ENCODE data around the gene KCNMB2.

The KCNMB2 gene

DNA sequence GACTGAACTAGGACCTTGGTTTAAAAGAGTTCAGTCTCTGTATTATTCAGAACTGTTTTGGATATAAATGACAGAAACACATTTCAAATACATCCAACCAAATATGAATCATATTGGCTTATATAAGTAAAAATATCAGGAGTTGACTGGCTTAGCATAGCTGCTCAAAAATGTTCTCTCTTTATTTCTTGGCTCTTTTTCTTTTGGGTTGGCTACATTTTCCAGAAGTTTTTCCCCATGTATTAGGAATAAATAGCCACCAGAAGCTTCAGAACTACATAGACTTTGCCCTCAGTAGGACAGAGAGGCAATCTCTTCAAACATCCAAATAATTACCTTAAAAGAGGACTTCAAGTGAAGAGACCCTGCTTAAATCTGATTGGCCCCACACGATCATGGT, 32.7 kb downstream of the KCNMB2 start:
- Mint-ChIP-seq H3K4me1 (no peaks in the 10 kb centered on the region), H3K9me3 (no peaks in the 10 kb centered on the region), H3K27ac (no peak overlapping the region), H3K4me3 (no peak overlapping the region), H3K36me3 (no peaks in the 10 kb centered on the region), H3K27me3 (peaks cover 5% of the 10 kb centered on the region)
- no peak for ATAC-seq (ENCODE audit: low read depth)
- no peak for DNase-seq (ENCODE audit: low spot score in 2 of 2)

DNA sequence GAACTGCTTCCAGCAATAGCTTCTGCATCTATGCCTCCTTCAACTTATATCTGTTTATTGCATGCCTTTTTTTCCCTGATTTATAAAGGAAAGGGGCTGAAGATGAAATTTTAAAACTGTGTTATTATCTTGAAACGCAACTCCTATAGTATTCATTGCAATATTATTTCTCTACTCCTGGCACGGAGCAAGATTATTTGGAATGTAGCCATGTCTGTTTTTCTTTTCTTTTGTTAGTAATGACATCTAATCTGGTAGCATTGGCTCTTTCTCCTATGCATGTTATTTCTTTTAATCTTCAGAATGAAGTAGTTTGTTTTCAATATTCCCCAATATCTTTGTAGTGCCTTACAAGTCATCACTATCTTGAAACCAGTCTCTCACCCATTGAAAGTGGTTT, 33.6 kb downstream of the KCNMB2 start:
- Mint-ChIP-seq H3K4me3 (no peak overlapping the region), H3K36me3 (no peaks in the 10 kb centered on the region), H3K27me3 (peaks cover 7% of the 10 kb centered on the region), H3K27ac (no peak overlapping the region), H3K4me1 (no peaks in the 10 kb centered on the region), H3K9me3 (no peaks in the 10 kb centered on the region)
- DNase-seq (ENCODE audit: low spot score in 2 of 2) = no peak
- no peak for ATAC-seq (ENCODE audit: low read depth)

DNA sequence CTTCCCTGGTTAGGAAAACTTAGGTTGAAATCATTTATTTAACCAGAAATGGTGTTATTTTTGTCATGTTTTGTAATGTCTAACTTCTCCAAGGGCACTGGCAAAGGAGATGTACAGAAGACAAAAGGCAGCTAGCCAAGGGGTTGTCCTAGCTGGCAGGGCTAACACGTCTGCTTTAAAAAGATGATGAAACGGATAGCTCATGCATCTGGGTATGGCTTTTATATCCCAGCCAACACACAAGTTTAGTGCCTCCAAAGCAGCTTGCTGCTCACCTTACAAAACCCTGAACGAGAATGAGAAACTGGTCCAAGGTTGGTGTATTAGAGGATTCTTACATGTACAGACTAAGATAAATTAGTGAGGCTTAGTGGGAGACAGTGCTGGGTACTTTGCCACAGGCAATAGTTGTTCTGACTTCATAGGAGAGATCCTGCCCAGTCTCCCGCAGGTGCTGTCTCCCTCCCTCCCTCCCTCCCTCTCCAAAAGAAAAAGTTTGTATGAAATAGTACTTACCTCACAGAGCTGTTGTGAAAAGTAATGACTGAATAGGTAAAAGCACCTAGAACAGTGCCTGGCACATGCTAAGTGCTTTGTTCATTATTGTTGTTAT, 47.8 kb downstream of the KCNMB2 start:
- Mint-ChIP-seq H3K4me3 (no peak overlapping the region), H3K4me1 (no peaks in the 10 kb centered on the region), H3K36me3 (no peaks in the 10 kb centered on the region), H3K27ac (no peak overlapping the region), H3K9me3 (peaks cover 6% of the 10 kb centered on the region), H3K27me3 (no peaks in the 10 kb centered on the region)
- DNase-seq (ENCODE audit: low spot score in 2 of 2) = no peak
- no peak for ATAC-seq (ENCODE audit: low read depth)

DNA sequence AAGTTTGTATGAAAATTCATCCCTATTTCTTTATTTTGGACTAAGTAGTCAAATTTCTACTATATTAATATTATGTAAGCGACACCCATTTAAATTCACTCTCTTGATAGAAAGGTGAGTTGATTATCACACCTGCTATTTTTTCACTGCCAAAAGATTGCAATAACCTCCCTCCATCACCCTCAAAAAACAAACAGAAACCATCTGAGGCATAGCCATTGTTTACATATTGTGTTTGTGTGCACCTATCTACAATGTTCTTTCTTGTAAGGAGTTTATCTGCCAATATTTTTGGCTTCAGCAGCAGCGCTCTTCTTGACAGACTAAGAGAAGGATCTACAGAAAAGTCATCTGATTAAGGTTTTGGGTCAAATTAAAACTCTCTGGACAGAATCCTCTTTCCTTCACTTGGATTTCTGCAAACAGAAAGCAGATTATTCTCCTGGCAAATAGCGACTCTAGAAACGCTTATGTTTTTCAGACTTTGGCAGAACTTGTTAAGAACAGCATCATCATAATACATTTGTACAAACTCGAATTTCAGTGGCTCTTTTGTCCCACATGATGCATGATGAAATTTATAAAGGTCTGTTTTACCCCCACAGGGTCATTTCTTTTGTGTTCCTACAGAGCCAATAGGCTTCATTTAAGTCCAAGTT, 48.6 kb downstream of the KCNMB2 start:
- H3K27ac Mint-ChIP-seq = no peak overlapping the region
- no peaks in the 10 kb centered on the region for H3K27me3 Mint-ChIP-seq
- no peaks in the 10 kb centered on the region for H3K4me1 Mint-ChIP-seq
- DNase-seq (ENCODE audit: low spot score in 2 of 2) (no peak), ATAC-seq (ENCODE audit: low read depth) (no peak)
- no peaks in the 10 kb centered on the region for H3K36me3 Mint-ChIP-seq
- peaks cover 2% of the 10 kb centered on the region for H3K9me3 Mint-ChIP-seq
- H3K4me3 Mint-ChIP-seq = no peak overlapping the region

DNA sequence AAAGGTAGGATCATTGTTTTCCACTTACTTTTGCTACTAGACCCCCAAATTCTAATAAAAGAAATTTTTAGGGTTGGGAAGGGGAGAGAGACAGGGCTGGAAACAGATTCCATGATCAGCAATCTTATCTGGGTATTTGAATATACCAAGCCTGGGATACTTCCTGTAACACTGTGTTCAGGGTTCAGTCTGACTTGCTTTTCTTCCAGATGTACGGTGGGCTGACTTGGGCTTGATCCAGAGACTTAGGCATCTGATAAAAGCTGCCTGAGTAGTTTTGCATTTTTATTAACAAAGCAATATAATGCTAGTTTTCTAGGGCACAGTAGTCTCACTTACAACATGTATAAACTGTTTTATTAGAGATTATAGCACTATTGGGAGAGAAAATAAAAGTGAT, 49.2 kb downstream of the KCNMB2 start:
- Mint-ChIP-seq H3K36me3 (no peaks in the 10 kb centered on the region), H3K4me1 (no peaks in the 10 kb centered on the region), H3K9me3 (peaks cover 2% of the 10 kb centered on the region), H3K27me3 (no peaks in the 10 kb centered on the region), H3K27ac (no peak overlapping the region), H3K4me3 (no peak overlapping the region)
- no peak for ATAC-seq (ENCODE audit: low read depth)
- DNase-seq (ENCODE audit: low spot score in 2 of 2) = no peak

DNA sequence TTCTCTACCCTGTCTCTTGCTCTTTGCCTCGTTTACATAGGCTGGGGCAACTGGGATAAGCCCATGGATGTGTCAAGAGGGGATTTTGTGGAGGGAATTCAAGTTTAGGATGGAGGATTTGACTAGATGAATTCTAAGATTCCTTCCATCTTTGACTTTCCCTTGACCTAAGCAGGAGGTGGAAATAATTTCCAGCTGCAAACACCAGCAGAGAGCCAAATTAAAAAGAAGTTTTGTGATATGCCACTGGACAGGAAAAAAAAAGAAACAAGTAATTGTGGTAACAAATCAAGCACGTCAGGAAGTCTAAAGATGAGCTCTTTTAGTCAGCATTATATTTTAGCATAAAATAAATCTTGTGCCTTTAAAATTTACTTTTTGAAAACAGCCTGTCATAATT, 49.8 kb downstream of the KCNMB2 start:
- Mint-ChIP-seq H3K4me1 (no peaks in the 10 kb centered on the region), H3K27me3 (no peaks in the 10 kb centered on the region), H3K27ac (no peak overlapping the region), H3K36me3 (no peaks in the 10 kb centered on the region), H3K4me3 (no peak overlapping the region), H3K9me3 (no peaks in the 10 kb centered on the region)
- no peak for DNase-seq (ENCODE audit: low spot score in 2 of 2)
- no peak for ATAC-seq (ENCODE audit: low read depth)

DNA sequence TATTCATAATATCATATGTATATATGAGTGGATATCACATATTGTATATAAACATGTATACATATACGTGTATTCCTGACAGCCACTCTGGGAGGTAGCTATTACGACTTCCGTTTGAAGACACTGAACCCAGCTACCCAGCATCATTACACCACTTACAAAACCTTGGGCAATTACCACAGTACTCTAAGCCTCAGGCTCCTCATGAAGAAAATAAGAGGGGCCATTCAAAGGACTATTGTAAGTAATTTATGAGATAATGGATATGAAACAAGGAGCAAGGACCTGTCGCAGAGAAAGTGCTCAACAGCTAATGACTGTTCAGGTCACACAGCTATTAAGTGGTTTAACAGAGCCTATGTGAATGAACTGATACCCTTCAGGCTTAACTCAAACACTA, 52.4 kb downstream of the KCNMB2 start:
- Mint-ChIP-seq H3K27ac (no peak overlapping the region), H3K4me1 (no peaks in the 10 kb centered on the region), H3K9me3 (no peaks in the 10 kb centered on the region), H3K27me3 (no peaks in the 10 kb centered on the region), H3K4me3 (no peak overlapping the region), H3K36me3 (no peaks in the 10 kb centered on the region)
- DNase-seq (ENCODE audit: low spot score in 2 of 2) (no peak), ATAC-seq (ENCODE audit: low read depth) (no peak)

DNA sequence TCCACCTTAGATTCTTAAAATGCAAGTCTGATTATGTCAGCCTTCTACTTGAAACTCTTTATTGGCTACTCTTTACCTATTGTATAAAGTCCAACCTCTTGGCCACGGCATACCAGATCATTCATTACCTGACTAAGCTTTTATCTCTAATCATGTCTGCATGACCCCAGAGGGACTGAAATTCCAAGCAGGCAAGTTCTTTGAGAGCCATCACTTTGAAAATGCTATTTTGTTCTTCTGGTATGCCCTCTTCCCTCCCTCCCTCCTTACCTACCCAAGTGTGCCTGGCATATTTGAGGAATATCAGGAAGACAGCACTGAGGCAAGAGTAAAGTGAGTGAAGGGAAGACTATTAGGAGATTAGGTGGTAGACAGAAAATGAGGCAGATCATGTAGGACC, 57.5 kb downstream of the KCNMB2 start:
- Mint-ChIP-seq H3K27me3 (peaks cover 8% of the 10 kb centered on the region), H3K4me3 (no peak overlapping the region), H3K27ac (no peak overlapping the region), H3K36me3 (no peaks in the 10 kb centered on the region), H3K9me3 (no peaks in the 10 kb centered on the region), H3K4me1 (no peaks in the 10 kb centered on the region)
- DNase-seq (ENCODE audit: low spot score in 2 of 2) (no peak), ATAC-seq (ENCODE audit: low read depth) (no peak)

DNA sequence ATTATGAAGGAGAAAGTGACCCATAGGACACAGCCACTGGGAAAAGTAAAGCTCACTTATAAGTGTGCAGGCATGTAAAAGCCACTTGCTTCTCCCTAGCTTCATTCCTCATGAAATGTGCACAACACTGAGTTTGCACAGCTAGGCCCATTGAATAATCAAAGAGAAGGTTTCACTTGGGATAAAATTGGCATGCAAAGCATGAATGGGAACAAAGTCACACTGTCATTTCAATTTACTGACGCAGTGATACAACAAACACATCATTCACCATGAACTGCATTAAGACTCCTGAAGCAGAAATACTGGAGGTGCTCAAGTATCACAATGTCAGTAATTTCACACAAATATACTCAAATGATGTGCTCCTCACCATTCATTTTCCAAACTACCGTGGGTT, 61.1 kb downstream of the KCNMB2 start:
- Mint-ChIP-seq H3K36me3 (no peaks in the 10 kb centered on the region), H3K27me3 (peaks cover 10% of the 10 kb centered on the region), H3K27ac (no peak overlapping the region), H3K4me1 (no peaks in the 10 kb centered on the region), H3K4me3 (no peak overlapping the region), H3K9me3 (no peaks in the 10 kb centered on the region)
- DNase-seq (ENCODE audit: low spot score in 2 of 2) (no peak), ATAC-seq (ENCODE audit: low read depth) (no peak)

DNA sequence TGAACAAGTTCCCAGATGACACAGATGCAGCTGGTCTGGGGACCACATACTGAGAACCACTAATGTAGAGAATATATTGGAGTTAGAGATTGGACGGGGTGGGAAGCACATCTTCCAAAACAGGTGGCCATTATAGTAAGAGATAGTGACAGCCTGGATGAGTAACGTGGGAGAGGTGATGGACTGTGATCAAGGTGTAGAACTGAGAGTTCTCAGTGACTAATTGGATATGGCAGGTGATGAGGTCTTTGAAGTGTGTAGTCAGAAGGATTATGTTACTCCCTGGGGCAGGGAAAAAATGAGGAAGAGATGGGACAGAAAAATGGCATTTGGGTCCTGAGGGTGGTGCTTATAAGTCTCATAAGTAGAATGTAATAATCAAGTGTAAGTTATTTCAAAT, 66.6 kb downstream of the KCNMB2 start:
- H3K4me3 Mint-ChIP-seq = no peak overlapping the region
- peaks cover 6% of the 10 kb centered on the region for H3K27me3 Mint-ChIP-seq
- ATAC-seq (ENCODE audit: low read depth) (no peak), DNase-seq (ENCODE audit: low spot score in 2 of 2) (no peak)
- no peak overlapping the region for H3K27ac Mint-ChIP-seq
- no peaks in the 10 kb centered on the region for H3K36me3 Mint-ChIP-seq
- no peaks in the 10 kb centered on the region for H3K9me3 Mint-ChIP-seq
- no peaks in the 10 kb centered on the region for H3K4me1 Mint-ChIP-seq

DNA sequence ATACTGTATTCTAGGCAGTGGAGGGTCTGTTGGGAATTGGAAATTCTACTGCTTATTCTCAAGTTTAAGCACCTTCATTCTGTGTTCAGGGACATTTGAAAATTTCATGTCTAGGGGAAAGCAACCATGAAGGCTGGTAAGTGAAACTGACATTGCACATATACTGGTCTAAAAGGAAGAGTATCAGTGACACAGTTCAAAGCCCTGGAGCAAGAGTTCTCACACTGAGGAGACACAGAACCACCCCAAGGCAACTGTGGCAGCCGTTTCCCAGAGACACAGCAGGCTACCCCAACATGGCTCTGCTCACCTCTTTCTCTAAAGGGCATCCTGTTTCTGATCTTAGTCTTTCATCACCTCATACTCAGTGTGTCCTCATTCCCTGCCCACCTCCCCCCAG, 67.5 kb downstream of the KCNMB2 start:
- DNase-seq (ENCODE audit: low spot score in 2 of 2) (no peak), ATAC-seq (ENCODE audit: low read depth) (no peak)
- Mint-ChIP-seq H3K27ac (no peak overlapping the region), H3K4me3 (no peak overlapping the region), H3K9me3 (peaks cover 3% of the 10 kb centered on the region), H3K27me3 (peaks cover 4% of the 10 kb centered on the region), H3K4me1 (no peaks in the 10 kb centered on the region), H3K36me3 (no peaks in the 10 kb centered on the region)

DNA sequence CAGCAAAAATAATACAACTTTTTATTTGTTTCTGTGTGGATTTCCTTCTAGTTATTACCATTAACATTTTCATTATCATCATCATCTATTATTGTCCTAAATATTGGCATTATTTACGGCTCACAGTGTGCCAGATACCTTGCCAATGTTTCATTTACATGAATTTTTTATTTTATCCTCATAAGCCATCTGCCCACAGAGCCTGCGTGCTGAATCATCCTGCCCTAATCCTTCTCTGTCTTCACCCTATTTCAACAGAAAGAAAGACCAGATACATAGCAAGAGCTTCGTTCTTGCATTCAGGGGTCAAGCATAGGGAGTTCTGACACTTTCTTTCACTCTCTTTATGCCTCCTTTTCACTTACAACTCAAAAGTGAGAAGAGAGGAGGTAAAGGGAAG, 82.0 kb downstream of the KCNMB2 start:
- no peak for DNase-seq (ENCODE audit: low spot score in 2 of 2)
- peaks cover 3% of the 10 kb centered on the region for H3K4me1 Mint-ChIP-seq
- H3K27me3 Mint-ChIP-seq = no peaks in the 10 kb centered on the region
- no peak overlapping the region for H3K27ac Mint-ChIP-seq
- no peak overlapping the region for H3K4me3 Mint-ChIP-seq
- ATAC-seq (ENCODE audit: low read depth) = no peak
- no peaks in the 10 kb centered on the region for H3K36me3 Mint-ChIP-seq
- no peaks in the 10 kb centered on the region for H3K9me3 Mint-ChIP-seq

DNA sequence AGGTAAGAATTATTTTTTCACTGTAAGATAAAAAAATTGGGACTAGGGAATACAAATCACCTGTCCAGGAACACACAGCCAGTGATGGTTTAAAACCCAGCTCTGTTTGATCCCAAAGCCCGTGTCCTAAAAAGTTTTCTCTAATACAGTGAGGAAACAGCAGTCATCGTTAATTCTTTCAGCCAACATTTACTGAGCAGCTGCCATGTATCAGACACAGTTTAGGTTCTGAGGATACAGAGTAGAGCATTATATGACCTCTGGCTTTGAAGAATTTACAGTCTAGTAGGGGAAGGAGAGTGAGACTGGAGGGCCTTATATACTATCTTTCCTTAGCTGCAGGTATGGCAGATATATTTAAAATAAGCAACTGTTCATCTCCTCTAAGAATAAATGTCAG, 82.7 kb downstream of the KCNMB2 start:
- H3K27ac Mint-ChIP-seq = no peak overlapping the region
- H3K4me1 Mint-ChIP-seq = peaks cover 3% of the 10 kb centered on the region
- H3K9me3 Mint-ChIP-seq = no peaks in the 10 kb centered on the region
- DNase-seq (ENCODE audit: low spot score in 2 of 2) (no peak), ATAC-seq (ENCODE audit: low read depth) (no peak)
- H3K27me3 Mint-ChIP-seq = no peaks in the 10 kb centered on the region
- H3K4me3 Mint-ChIP-seq = no peak overlapping the region
- H3K36me3 Mint-ChIP-seq = no peaks in the 10 kb centered on the region

DNA sequence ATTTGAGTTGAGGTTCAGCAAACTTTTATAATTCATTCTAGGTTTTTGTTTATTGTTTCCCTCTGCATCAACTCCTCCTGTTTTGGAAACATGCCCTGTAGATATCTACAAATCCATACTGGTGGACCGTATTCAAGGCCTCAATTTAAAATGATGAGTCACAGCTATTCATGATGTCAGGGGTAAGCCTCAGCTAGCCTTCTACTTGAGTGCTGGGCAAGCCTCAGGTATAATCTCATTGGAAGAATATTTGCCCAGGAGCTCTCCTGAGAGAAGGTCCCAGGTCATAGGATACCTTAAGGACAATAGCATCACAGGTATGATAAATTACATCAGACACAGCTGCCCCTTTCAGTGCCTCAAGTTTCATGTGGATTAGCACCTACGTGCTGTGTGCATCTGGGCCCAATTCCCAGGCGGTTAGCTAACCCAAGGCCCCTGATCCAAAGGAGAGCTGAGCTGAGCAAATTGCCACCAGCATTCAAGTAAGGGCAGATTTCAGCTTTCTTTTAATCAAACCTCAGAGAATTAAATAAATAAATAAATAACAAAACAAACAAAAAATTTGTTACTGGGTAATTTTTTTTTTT, 87.5 kb downstream of the KCNMB2 start:
- DNase-seq (ENCODE audit: low spot score in 2 of 2) (no peak), ATAC-seq (ENCODE audit: low read depth) (no peak)
- Mint-ChIP-seq H3K27ac (no peak overlapping the region), H3K4me1 (no peaks in the 10 kb centered on the region), H3K9me3 (no peaks in the 10 kb centered on the region), H3K4me3 (no peak overlapping the region), H3K36me3 (no peaks in the 10 kb centered on the region), H3K27me3 (no peaks in the 10 kb centered on the region)

DNA sequence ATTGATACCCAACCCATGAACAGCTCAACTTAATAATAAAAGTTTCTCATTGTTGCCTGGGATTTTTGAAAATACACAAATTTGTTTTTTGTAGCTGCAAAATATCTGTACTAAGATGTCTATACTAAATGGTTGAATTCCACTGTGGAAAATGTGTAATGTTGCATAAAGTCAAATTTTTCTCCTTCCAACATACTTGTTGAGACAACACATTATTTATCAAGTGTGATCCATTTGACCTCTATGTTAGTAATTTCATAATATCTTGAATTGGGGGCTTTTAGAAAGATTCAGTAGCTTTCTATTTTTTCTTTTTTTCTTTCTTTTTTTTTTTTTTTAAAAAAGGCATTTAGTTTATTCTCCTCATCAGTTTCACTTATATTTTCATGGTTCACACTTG, 88.0 kb downstream of the KCNMB2 start:
- H3K4me1 Mint-ChIP-seq = no peaks in the 10 kb centered on the region

More for the DNA sequence above, 88.0 kb downstream of the KCNMB2 start:
- H3K4me3 Mint-ChIP-seq = no peak overlapping the region
- no peak for DNase-seq (ENCODE audit: low spot score in 2 of 2)
- no peaks in the 10 kb centered on the region for H3K36me3 Mint-ChIP-seq
- H3K27me3 Mint-ChIP-seq = no peaks in the 10 kb centered on the region
- ATAC-seq (ENCODE audit: low read depth) = no peak
- H3K9me3 Mint-ChIP-seq = no peaks in the 10 kb centered on the region
- H3K27ac Mint-ChIP-seq = no peak overlapping the region

Measured in memory B cell (primary cell).